B cell (primary cell): ENCODE measurements around the gene RMI2.

ENCODE experiments used
- EZH2 ChIP-seq: IDR thresholded peaks from 2 replicates; pipeline ENCODE4 v1.6.1; 2012; ENCODE audit warnings: borderline replicate concordance, low read depth, mild to moderate bottlenecking, moderate library complexity, low read length; ENCODE audit not compliant: insufficient read depth, poor library complexity, severe bottlenecking
- TF ChIP-seq, protein P1 (sequence below): fragments of 200-600 bp; IDR thresholded peaks from one replicate; pipeline ENCODE4 v1.8.0; 2022; ENCODE audit warnings: antibody characterized with exemption, mild to moderate bottlenecking

DNA sequence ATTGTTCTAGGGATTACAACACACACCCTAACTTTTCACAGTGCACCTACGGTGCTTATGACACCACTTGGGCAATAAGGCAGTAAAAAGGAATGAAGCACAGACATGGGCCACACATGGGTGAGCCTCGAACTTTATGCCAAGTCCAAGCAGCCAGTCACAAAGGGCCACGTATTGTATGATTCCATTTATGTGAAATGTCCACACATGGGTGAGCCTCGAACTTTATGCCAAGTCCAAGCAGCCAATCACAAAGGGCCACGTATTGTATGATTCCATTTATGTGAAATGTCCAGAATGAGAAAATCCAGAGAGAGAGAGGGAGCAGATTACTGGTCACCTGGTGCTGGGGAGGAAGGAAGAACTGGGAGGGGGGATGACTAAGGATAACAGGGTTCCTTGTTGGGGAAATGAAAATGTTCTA, 22.2 kb downstream of the RMI2 start:
- TF ChIP-seq, protein P1, sequence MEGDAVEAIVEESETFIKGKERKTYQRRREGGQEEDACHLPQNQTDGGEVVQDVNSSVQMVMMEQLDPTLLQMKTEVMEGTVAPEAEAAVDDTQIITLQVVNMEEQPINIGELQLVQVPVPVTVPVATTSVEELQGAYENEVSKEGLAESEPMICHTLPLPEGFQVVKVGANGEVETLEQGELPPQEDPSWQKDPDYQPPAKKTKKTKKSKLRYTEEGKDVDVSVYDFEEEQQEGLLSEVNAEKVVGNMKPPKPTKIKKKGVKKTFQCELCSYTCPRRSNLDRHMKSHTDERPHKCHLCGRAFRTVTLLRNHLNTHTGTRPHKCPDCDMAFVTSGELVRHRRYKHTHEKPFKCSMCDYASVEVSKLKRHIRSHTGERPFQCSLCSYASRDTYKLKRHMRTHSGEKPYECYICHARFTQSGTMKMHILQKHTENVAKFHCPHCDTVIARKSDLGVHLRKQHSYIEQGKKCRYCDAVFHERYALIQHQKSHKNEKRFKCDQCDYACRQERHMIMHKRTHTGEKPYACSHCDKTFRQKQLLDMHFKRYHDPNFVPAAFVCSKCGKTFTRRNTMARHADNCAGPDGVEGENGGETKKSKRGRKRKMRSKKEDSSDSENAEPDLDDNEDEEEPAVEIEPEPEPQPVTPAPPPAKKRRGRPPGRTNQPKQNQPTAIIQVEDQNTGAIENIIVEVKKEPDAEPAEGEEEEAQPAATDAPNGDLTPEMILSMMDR: no peak
- TF ChIP-seq EZH2: no peak
